Measurements from ENCODE around the gene DNAJC6. TPM values are rescaled to one million over a fixed set of nuclear protein-coding genes. Genes with fewer than 3 reads are reported as not detected.

DNAJC6 gene
- total and polyA plus RNA-seq, 2 of the 13 experiments (the other 11 are each of a cell fraction or from before 2014, with no cell fraction given) = 1.0 to 1.6 TPM

DNA sequence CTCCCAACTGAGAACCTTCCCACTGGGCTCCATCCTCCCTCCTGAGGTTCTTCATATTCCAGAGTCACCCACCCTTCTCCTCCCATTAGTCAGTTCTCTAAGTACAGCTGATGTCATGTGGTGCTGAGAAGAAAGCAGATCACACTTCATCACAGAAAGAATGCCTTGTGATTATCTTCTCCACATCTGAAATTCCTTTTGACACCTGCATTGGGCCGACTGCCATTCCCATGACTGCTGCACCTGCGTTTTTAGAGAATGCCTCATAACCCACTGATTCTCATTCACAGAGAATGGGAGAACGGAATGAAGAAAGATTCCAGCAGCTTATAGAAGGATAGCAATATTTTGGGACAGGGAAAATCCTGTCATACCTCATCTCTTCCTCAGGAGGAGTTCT, 125.4 kb downstream of the DNAJC6 start:
- Histone ChIP-seq H3K27me3 (ENCODE audit: control insufficient read depth in 1 of 2, insufficient read depth in 2 of 2, low read length in 2 of 2) (no peaks in the 10 kb centered on the region), H3K36me3 (replicated peaks in 1 of 2; ENCODE audit: control insufficient read depth in 1 of 2, insufficient read depth in 2 of 2, low read length in 2 of 2) (peaks cover 8 to 34% of the 10 kb centered on the region in 2 experiments), H3K79me2 (ENCODE audit: insufficient read depth, low read length) (no peaks in the 10 kb centered on the region), H2AFZ (ENCODE audit: low read length) (no peak overlapping the region), H3K4me2 (ENCODE audit: low read depth, low read length) (no peak overlapping the region), H4K20me1 (ENCODE audit: insufficient read depth, low read length) (no peaks in the 10 kb centered on the region), H3K27ac (ENCODE audit: extremely low read length, insufficient read depth, low read length) (no peak overlapping the region), H3K9me3 (ENCODE audit: low read length) (no peaks in the 10 kb centered on the region), H3K9ac (ENCODE audit: insufficient read depth, low read depth, low read length) (no peak overlapping the region), H3K4me3 (replicated peaks in 1 of 3; ENCODE audit: insufficient read depth in 1 of 3, low read depth in 2 of 3, low read length in 3 of 3) (no peak overlapping the region), H3K4me1 (ENCODE audit: insufficient read depth, low read length) (no peaks in the 10 kb centered on the region)
- DNase-seq (ENCODE audit: low spot score) (no peak), FAIRE-seq (no peak), ATAC-seq (no peak)
- 96% methylated on average over 3 of the region's 3 CpGs for WGBS (ENCODE audit: low lambda C conversion rate)
- CTCF ChIA-PET (ENCODE audit: low intra/inter-chr PET ratio, low total read pairs) = no interaction called here
- in situ Hi-C loops (cut with HindIII; ENCODE audit: extremely low pct_ligation_motif_present, low pct_unique_long_range_greater_than_20kb) = loop anchor here (25.0 kb wide), 1 partner anchor 253 kb away; no protein-coding TSS in a partner anchor
- intact Hi-C loops (cut with micrococcal nuclease; ENCODE audit: unreplicated experiment) = no loop called here
- TF ChIP-seq ZNF644 (CRISPR knock-in tag; IDR thresholded peaks at IDR 0.05; ENCODE audit: low read depth) = no peak
- TF ChIP-seq RFX1 (IDR thresholded peaks at IDR 0.05) = no peak
- no peak for TF ChIP-seq ZNF441 (CRISPR knock-in tag; IDR thresholded peaks at IDR 0.05; ENCODE audit: borderline replicate concordance)
- no peak for TF ChIP-seq ZNF749 (CRISPR knock-in tag; IDR thresholded peaks at IDR 0.05; ENCODE audit: borderline replicate concordance)
- no peak for TF ChIP-seq HOXA7 (CRISPR knock-in tag; IDR thresholded peaks at IDR 0.05)
- TF ChIP-seq SCMH1 (CRISPR knock-in tag; IDR thresholded peaks at IDR 0.05; ENCODE audit: borderline replicate concordance) = no peak
- TF ChIP-seq ZNF556 (CRISPR knock-in tag; IDR thresholded peaks at IDR 0.05; ENCODE audit: borderline replicate concordance) = no peak
- no peak for TF ChIP-seq BORCS8-MEF2B (CRISPR knock-in tag; IDR thresholded peaks at IDR 0.05)
- TF ChIP-seq, protein P1, sequence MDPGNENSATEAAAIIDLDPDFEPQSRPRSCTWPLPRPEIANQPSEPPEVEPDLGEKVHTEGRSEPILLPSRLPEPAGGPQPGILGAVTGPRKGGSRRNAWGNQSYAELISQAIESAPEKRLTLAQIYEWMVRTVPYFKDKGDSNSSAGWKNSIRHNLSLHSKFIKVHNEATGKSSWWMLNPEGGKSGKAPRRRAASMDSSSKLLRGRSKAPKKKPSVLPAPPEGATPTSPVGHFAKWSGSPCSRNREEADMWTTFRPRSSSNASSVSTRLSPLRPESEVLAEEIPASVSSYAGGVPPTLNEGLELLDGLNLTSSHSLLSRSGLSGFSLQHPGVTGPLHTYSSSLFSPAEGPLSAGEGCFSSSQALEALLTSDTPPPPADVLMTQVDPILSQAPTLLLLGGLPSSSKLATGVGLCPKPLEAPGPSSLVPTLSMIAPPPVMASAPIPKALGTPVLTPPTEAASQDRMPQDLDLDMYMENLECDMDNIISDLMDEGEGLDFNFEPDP (CRISPR knock-in tag; conservative IDR thresholded peaks at IDR 0.05) = no peak
- TF ChIP-seq, protein P2, sequence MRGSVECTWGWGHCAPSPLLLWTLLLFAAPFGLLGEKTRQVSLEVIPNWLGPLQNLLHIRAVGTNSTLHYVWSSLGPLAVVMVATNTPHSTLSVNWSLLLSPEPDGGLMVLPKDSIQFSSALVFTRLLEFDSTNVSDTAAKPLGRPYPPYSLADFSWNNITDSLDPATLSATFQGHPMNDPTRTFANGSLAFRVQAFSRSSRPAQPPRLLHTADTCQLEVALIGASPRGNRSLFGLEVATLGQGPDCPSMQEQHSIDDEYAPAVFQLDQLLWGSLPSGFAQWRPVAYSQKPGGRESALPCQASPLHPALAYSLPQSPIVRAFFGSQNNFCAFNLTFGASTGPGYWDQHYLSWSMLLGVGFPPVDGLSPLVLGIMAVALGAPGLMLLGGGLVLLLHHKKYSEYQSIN (CRISPR knock-in tag; IDR thresholded peaks at IDR 0.05; ENCODE audit: borderline replicate concordance) = no peak
- TF ChIP-seq KDM6A (CRISPR knock-in tag; IDR thresholded peaks at IDR 0.05; ENCODE audit: low read depth) = no peak
- TF ChIP-seq PCBP2 (optimal IDR thresholded peaks at IDR 0.05; ENCODE audit: low read depth, low read length, poor library complexity, severe bottlenecking) = no peak
- TF ChIP-seq ZNF251 (CRISPR knock-in tag; IDR thresholded peaks at IDR 0.05) = no peak
- TF ChIP-seq NFE2L1 (CRISPR knock-in tag; IDR thresholded peaks at IDR 0.05; ENCODE audit: borderline replicate concordance) = no peak
- no peak for TF ChIP-seq ZFP90 (CRISPR knock-in tag; IDR thresholded peaks at IDR 0.05; ENCODE audit: borderline replicate concordance)
- TF ChIP-seq SAFB2 (CRISPR knock-in tag; IDR thresholded peaks at IDR 0.05; ENCODE audit: borderline replicate concordance, low read depth) = no peak
- no peak for TF ChIP-seq ZNF543 (CRISPR knock-in tag; IDR thresholded peaks at IDR 0.05)
- POLR2A ChIA-PET = no interaction called here
- no TSS peak for BruUV-seq (replicated peaks)
